Ishikawa (cell line): ENCODE measurements around the gene TSPAN4.

Source experiments
- CEBPB ChIP-seq: IDR thresholded peaks from 2 replicates; pipeline ENCODE4 v1.6.1; 2012
- CREB1 ChIP-seq: IDR thresholded peaks from 2 replicates; pipeline ENCODE4 v1.6.1; 2012; ENCODE audit warnings: low read depth
- EGR1 ChIP-seq: IDR thresholded peaks from 2 replicates; pipeline ENCODE4 v1.6.1; 2012
- EP300 ChIP-seq: IDR thresholded peaks from 2 replicates; pipeline ENCODE4 v1.6.1; 2012; ENCODE audit warnings: borderline replicate concordance
- FOXM1 ChIP-seq: IDR thresholded peaks from 2 replicates; pipeline ENCODE4 v1.6.1; 2012; ENCODE audit warnings: low read depth, borderline replicate concordance
- MAX ChIP-seq: IDR thresholded peaks from 2 replicates; pipeline ENCODE4 v1.6.1; 2012
- NFIC ChIP-seq: IDR thresholded peaks from 2 replicates; pipeline ENCODE4 v1.6.1; 2012
- RAD21 ChIP-seq: IDR thresholded peaks from 2 replicates; pipeline ENCODE4 v1.6.1; 2012; ENCODE audit warnings: low read depth
- REST ChIP-seq: IDR thresholded peaks from 2 replicates; pipeline ENCODE4 v1.6.1; 2012; ENCODE audit warnings: low read depth, mild to moderate bottlenecking
- TAF1 ChIP-seq: IDR thresholded peaks from 2 replicates; pipeline ENCODE4 v1.6.1; 2012; ENCODE audit warnings: low read depth, mild to moderate bottlenecking
- TCF12 ChIP-seq: IDR thresholded peaks from 2 replicates; pipeline ENCODE4 v1.6.1; 2012; ENCODE audit warnings: low read depth
- TEAD4 ChIP-seq: IDR thresholded peaks from 2 replicates; pipeline ENCODE4 v1.6.1; 2012
- USF1 ChIP-seq: IDR thresholded peaks from 2 replicates; pipeline ENCODE4 v1.6.1; 2012
- YY1 ChIP-seq: IDR thresholded peaks from 2 replicates; pipeline ENCODE4 v1.6.1; 2012; ENCODE audit warnings: low read depth
- ZBTB7A ChIP-seq: IDR thresholded peaks from 2 replicates; pipeline ENCODE4 v1.6.1; 2012; ENCODE audit warnings: low read depth

The TSPAN4 gene

GRCh38 chr11:894575-895201 is 52.0 kb downstream of the TSPAN4 start:
- TF ChIP-seq ZBTB7A (no peak), TEAD4 (no peak), NFIC (no peak), RAD21 (no peak), USF1 (no peak), YY1 (no peak), CREB1 (no peak), FOXM1 (no peak), EGR1 (no peak), TAF1 (no peak), MAX (no peak), TCF12 (no peak), CEBPB (no peak), REST (no peak), EP300 (no peak)

GRCh38 chr11:895331-896110 is 52.9 kb downstream of the TSPAN4 start:
- TF ChIP-seq TCF12 (no peak), CEBPB (no peak), FOXM1 (no peak), YY1 (no peak), MAX (no peak), REST (no peak), EGR1 (no peak), NFIC (no peak)

GRCh38 chr11:897253-898142 is 54.8 kb downstream of the TSPAN4 start:
- no peak for TF ChIP-seq REST
- TF ChIP-seq CEBPB = no peak
- TF ChIP-seq NFIC = no peak
- no peak for TF ChIP-seq CREB1
- TF ChIP-seq EGR1 = no peak
- no peak for TF ChIP-seq FOXM1
- TF ChIP-seq TCF12 = no peak
- TF ChIP-seq YY1 = no peak
- no peak for TF ChIP-seq USF1
- TF ChIP-seq TEAD4 = no peak
- TF ChIP-seq MAX = no peak
- no peak for TF ChIP-seq ZBTB7A
